MG63 (cell line): Measurements from ENCODE around the gene SHOC2. TPM values are rescaled to one million over a fixed set of nuclear protein-coding genes. Genes with fewer than 3 reads are reported as not detected.

Experiments used
- DNase-seq: peaks from one replicate; pipeline ENCODE4 v3.0.0-alpha.2; 2020
- H3K27me3 ChIP-seq: fragments of 250-450 bp; sonication (Bioruptor Pico); 2 replicates; pipeline ENCODE4 v1.5.1; 2020; ENCODE audit warnings: mild to moderate bottlenecking, moderate library complexity
- H3K36me3 ChIP-seq: fragments of 250-450 bp; sonication (Bioruptor Pico); 2 replicates; pipeline ENCODE4 v1.5.1; 2020; ENCODE audit warnings: mild to moderate bottlenecking, moderate library complexity
- H3K4me3 ChIP-seq: fragments of 250-450 bp; sonication (Bioruptor Pico); 2 replicates; pipeline ENCODE4 v1.5.1; 2020; ENCODE audit warnings: mild to moderate bottlenecking, moderate library complexity
- H3K9me3 ChIP-seq: fragments of 250-450 bp; sonication (Bioruptor Pico); 2 replicates; pipeline ENCODE4 v1.5.1; 2020; ENCODE audit warnings: mild to moderate bottlenecking, moderate library complexity
- total RNA-seq: library from RNA; depleted of rRNA; stranded (reverse); fragments of >200 nt; shearing (Covaris generic); gene quantifications from 2 replicates; pipeline ENCODE4 v1.2.3, GENCODE V29; 2014; ENCODE audit warnings: low replicate concordance; rRNA removed

SHOC2 gene
- total RNA-seq, 1 experiment from 2014 or later = 11.1 TPM

- no peak overlapping the region for H3K4me3 ChIP-seq
- DNase-seq = no peak
- peaks cover 13% of the 10 kb centered on the region for H3K9me3 ChIP-seq
- no peaks in the 10 kb centered on the region for H3K36me3 ChIP-seq
- H3K27me3 ChIP-seq = no peaks in the 10 kb centered on the region
Observed at GRCh38 chr10:111039522-111039921, 120.1 kb downstream of the SHOC2 start.

- Histone ChIP-seq H3K36me3 (no peaks in the 10 kb centered on the region), H3K4me3 (no peak overlapping the region), H3K9me3 (peaks cover 5% of the 10 kb centered on the region; the same call in 1 of the 2 replicates), H3K27me3 (no peaks in the 10 kb centered on the region)
- no peak for DNase-seq
Observed at GRCh38 chr10:111057006-111057405, 137.6 kb downstream of the SHOC2 start.

Other genes with a start within 250 kb of the SHOC2 start
- gene PDCD4, start 47.7 kb upstream of the SHOC2 start, total RNA-seq = 20.0 and 25.8 TPM in 2 replicates
- 13.1 and 28.5 TPM in 2 replicates for gene BBIP1, start 424 bp upstream of the SHOC2 start, total RNA-seq
- gene ADRA2A, start 157.4 kb downstream of the SHOC2 start, total RNA-seq = 0.37 TPM in 1 of 2 replicates, not detected in the other